Measurements from ENCODE around the gene CCDC88B.

Gene CCDC88B

DNA sequence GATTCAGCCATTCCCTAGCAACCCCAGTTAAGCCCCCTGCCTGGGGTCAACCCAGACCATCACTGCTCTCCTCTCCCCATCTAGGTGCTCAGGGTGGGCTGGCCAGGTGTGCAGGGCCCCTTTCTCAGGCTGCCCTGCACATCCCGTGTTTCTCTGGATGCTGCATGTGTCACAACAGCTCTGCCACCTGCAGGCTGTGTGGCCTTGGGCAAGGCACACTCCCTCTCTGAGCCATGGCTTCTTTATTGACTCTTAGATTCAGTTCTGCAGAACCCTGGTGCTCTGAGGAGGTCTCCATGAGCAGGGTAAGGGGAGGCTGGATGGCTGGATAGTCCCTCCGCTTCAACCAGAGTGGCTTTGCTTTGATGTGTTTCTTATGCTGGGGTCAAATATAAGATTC, 43.6 kb downstream of the CCDC88B start:
- DNase-seq (ENCODE audit: low read depth): no peak
- no peak overlapping the region for H3K4me3 ChIP-seq (ENCODE audit: control insufficient read depth, low read depth, low read length)
- TF ChIP-seq, protein P1, sequence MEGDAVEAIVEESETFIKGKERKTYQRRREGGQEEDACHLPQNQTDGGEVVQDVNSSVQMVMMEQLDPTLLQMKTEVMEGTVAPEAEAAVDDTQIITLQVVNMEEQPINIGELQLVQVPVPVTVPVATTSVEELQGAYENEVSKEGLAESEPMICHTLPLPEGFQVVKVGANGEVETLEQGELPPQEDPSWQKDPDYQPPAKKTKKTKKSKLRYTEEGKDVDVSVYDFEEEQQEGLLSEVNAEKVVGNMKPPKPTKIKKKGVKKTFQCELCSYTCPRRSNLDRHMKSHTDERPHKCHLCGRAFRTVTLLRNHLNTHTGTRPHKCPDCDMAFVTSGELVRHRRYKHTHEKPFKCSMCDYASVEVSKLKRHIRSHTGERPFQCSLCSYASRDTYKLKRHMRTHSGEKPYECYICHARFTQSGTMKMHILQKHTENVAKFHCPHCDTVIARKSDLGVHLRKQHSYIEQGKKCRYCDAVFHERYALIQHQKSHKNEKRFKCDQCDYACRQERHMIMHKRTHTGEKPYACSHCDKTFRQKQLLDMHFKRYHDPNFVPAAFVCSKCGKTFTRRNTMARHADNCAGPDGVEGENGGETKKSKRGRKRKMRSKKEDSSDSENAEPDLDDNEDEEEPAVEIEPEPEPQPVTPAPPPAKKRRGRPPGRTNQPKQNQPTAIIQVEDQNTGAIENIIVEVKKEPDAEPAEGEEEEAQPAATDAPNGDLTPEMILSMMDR (conservative IDR thresholded peaks at IDR 0.05; ENCODE audit: control insufficient read depth, insufficient read depth, low read depth, low read length): no peak

DNA sequence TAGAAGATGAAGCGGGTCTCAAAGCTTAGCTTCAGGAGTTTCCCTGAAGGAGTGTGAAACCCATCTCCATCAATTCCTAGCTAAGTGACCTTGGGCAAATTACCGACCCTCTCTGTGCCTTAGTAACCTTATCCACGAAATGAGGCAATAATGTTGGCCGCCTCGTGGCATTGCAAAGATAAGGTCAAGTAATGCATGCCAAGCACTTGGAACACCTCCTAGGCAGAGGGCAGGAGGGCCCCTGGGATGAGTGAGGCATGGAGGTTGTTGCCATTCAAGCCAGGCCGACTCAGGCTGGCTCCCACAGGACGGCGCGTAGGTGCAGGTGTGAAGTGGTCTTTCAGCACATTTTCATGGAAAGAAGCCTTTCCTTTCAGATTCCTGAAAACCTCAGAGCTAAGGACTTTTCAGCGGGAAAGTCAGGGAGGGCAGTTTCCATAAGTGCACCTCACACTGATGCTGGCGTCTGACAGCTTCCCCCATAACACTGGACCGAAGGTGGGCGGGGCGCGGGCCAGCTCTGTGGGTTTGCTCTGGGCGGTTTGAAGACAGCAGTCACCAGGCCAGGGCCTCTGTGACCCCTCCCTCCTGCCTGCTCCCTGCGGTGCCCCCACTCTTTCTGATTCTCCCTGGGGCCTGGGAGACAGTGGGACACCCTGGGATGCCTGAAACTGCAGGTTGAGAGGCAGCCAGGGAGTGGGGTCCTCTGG, 44.2 kb downstream of the CCDC88B start:
- no peak overlapping the region for H3K4me3 ChIP-seq (ENCODE audit: control insufficient read depth, low read depth, low read length)
- TF ChIP-seq, protein P1 (conservative IDR thresholded peaks at IDR 0.05; ENCODE audit: control insufficient read depth, insufficient read depth, low read depth, low read length): no peak
- no peak for DNase-seq (ENCODE audit: low read depth)

DNA sequence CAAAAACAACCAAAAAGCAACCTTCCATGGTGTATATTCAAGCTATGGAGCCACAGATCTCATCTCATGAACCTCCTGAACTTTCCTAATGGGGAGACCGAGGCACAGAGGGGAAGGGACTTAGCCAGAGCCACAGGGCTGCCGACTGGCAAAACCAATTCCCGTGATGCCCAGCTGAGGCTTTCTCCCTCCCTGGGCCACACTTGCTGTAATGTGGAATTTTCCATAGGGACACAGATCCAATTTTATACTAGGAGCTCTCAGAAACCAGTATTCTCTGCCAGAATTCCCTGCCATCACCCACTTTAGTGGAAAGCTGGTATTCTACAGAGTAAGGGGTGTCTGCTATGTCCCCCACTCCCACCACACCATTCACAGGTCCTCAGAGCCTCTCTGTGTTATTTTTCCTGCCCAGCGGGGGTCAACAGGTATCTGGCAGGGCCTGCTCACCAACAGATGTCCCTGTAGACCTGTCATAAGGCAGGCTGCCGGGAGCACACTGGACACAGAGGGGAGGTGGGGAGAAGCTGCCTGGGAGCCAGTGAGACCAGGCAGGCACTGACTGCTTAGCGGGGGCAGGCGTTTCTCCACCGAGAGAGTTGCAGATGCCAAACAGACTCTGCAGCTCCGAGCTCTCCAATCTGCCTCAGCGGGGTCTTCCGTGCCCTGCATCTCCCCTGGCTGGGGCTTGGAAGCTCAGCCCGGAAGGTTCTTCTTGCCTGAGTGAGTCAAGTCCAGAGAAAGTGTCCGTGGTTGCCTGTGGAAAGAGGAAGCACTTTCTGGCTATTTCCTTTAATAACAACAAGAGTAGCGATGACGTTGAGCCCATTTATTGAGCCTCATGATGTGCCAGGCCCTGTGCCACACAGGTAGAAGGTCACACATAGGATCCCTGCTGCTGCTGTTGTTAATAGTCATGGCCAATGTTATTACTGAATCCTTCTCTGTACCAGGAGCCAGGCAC, 45.3 kb downstream of the CCDC88B start:
- TF ChIP-seq, protein P1 (conservative IDR thresholded peaks at IDR 0.05; ENCODE audit: control insufficient read depth, insufficient read depth, low read depth, low read length): no peak
- no peak overlapping the region for H3K4me3 ChIP-seq (ENCODE audit: control insufficient read depth, low read depth, low read length)
- DNase-seq (ENCODE audit: low read depth): no peak

DNA sequence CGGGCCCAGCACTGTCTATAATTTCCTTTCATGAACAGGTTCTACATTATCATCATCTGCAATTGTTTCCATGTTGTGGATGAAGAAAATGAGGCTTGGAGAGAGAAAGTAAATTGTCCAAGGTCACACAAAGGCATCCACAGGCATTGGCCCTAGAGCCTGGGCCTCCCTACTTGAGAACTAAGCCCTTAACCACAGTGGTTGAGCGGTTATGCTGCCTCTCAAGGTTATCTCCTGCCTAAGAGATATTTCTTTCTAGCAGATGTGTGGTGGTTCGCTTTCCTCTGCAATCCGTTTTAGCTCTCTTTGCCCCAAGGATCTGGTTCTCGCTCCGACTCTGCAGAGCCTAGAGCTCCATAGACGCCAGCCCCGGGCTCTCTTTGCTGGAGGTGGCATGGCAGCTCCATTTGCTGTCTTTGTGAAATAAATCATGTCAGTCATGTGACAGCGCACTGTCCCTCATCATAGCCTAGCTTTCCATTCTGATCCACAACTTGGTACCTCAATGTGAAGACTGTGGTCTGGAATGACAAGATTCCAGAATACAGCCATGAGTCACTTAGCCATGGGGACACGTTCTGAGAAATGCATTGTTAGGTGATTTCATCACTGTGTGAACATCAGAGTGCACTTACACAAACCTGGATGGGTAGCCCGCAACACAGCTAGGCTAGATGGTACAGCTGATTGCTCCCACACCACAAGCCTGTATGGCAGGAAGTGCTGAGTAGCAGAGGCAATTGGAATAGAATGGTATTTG, 46.1 kb downstream of the CCDC88B start:
- TF ChIP-seq, protein P1 (conservative IDR thresholded peaks at IDR 0.05; ENCODE audit: control insufficient read depth, insufficient read depth, low read depth, low read length): no peak
- H3K4me3 ChIP-seq (ENCODE audit: control insufficient read depth, low read depth, low read length): no peak overlapping the region
- DNase-seq (ENCODE audit: low read depth): peak; percentile 14

DNA sequence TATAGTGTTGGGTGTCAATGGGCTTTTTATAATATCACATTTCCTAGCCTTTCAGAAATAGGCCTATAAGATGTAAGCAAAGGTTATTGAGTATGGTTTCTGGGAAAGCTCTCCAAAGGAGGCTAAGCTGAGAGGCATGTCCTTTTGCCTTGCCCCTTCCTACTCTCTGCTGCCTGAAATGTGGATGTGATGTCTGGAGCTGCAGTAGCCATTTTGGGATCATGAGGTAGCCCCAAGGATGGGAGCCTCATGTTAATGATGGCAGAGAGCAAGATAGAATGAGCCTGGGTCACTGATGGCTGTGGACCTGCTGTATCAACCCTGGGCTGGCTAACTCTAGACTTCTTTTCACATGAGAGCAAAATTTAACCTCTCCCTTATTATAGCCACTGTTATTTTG, 47.9 kb downstream of the CCDC88B start:
- no peak for DNase-seq (ENCODE audit: low read depth)
- no peak overlapping the region for H3K4me3 ChIP-seq (ENCODE audit: control insufficient read depth, low read depth, low read length)
- TF ChIP-seq, protein P1 (conservative IDR thresholded peaks at IDR 0.05; ENCODE audit: control insufficient read depth, insufficient read depth, low read depth, low read length): no peak

DNA sequence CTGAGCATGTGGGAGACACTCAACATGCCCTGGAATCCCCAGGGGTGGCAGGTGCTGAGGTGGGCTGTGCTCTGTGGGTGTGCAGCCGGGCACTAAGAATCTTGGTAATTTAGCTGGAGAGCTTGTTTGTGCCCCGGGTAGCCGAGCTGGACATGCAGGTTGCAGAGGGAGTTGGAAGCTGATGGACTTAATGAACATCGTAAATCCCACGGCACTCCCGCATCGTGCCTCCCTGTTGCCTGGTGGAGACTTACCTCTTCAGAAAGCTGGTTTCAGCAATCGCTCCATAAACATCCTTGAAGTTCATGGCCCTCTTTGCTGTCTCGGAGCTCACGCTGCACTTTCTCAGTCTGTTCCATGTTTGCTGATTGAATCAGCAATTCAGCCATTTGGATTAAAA, 48.9 kb downstream of the CCDC88B start:
- no peak for DNase-seq (ENCODE audit: low read depth)
- no peak overlapping the region for H3K4me3 ChIP-seq (ENCODE audit: control insufficient read depth, low read depth, low read length)
- TF ChIP-seq, protein P1 (conservative IDR thresholded peaks at IDR 0.05; ENCODE audit: control insufficient read depth, insufficient read depth, low read depth, low read length): no peak
